ENCODE data around the gene TCERG1L.

- TF ChIP-seq CTCF (IDR thresholded peaks at IDR 0.05) (no peak), POLR2A (IDR thresholded peaks at IDR 0.05) (no peak)
These were observed 91.5 kb downstream of the TCERG1L start for GRCh38 chr10:131219955-131220489.

Data from Peyer's patch (tissue), 4 donors.